Trophoblast cell (in vitro differentiated cells and primary cell): ENCODE measurements around the gene TOMM20.
A peak's percentile ranks its signal among the peaks of the same experiment; 100 is the strongest.

ENCODE experiments used
- DNase-seq, 2 donors: peaks; one replicate each; pipeline ENCODE4 v3.0.0-alpha.2; 2016
- H2AFZ ChIP-seq: 2 replicates; pipeline ENCODE4 v1.6.1; 2013; ENCODE audit warnings: low read length, moderate library complexity, mild to moderate bottlenecking; ENCODE audit not compliant: insufficient read depth, poor library complexity
- H2AK5ac ChIP-seq: 2 replicates; pipeline ENCODE4 v1.6.1; 2013; ENCODE audit warnings: mild to moderate bottlenecking, low read length
- H2BK120ac ChIP-seq: 2 replicates; pipeline ENCODE4 v1.6.1; 2013; ENCODE audit warnings: low read length, mild to moderate bottlenecking, moderate library complexity; ENCODE audit not compliant: insufficient read depth, poor library complexity
- H2BK12ac ChIP-seq: 2 replicates; pipeline ENCODE4 v1.6.1; 2013; ENCODE audit warnings: mild to moderate bottlenecking, low read length, moderate library complexity
- H2BK5ac ChIP-seq: 2 replicates; pipeline ENCODE4 v1.6.1; 2013; ENCODE audit warnings: low read length, low read depth, moderate library complexity, mild to moderate bottlenecking; ENCODE audit not compliant: poor library complexity
- H3K14ac ChIP-seq: 2 replicates; pipeline ENCODE4 v1.6.1; 2013; ENCODE audit warnings: mild to moderate bottlenecking, low read length
- H3K18ac ChIP-seq: 2 replicates; pipeline ENCODE4 v1.6.1; 2013; ENCODE audit warnings: mild to moderate bottlenecking, low read length
- H3K23ac ChIP-seq: 2 replicates; pipeline ENCODE4 v1.6.1; 2013; ENCODE audit warnings: low read length
- H3K27ac ChIP-seq: 2 replicates; pipeline ENCODE4 v1.5.1; 2013; ENCODE audit warnings: low read depth, mild to moderate bottlenecking, inconsistent platforms, low read length, moderate library complexity
- H3K27me3 ChIP-seq: 2 replicates; pipeline ENCODE4 v1.6.1; 2013; ENCODE audit warnings: inconsistent platforms, mild to moderate bottlenecking, low read length, moderate library complexity; ENCODE audit not compliant: insufficient read depth
- H3K36me3 ChIP-seq, 2 experiments: 1 replicate in 1 of 2; 2 replicates in 1 of 2; pipeline ENCODE4 v1.6.1; 2013; ENCODE audit warnings: low read length in 2 of 2, mild to moderate bottlenecking in 2 of 2, moderate library complexity in 1 of 2; ENCODE audit not compliant: insufficient read depth in 2 of 2, control insufficient read depth in 1 of 2
- H3K4ac ChIP-seq: 2 replicates; pipeline ENCODE4 v1.6.1; 2013; ENCODE audit warnings: low read depth, mild to moderate bottlenecking, low read length, moderate library complexity
- H3K4me1 ChIP-seq, 2 experiments: 1 replicate in 1 of 2; 2 replicates in 1 of 2; pipeline ENCODE4 v1.6.1; 2013; ENCODE audit warnings: low read length in 2 of 2, mild to moderate bottlenecking in 2 of 2, moderate library complexity in 1 of 2; ENCODE audit not compliant: insufficient read depth in 2 of 2, control insufficient read depth in 1 of 2
- H3K4me2 ChIP-seq: 2 replicates; pipeline ENCODE4 v1.6.1; 2013; ENCODE audit warnings: inconsistent platforms, mild to moderate bottlenecking, low read length, moderate library complexity
- H3K4me3 ChIP-seq: 2 replicates; pipeline ENCODE4 v1.5.1; 2013; ENCODE audit warnings: mild to moderate bottlenecking, low read depth, low read length, inconsistent platforms
- H3K79me1 ChIP-seq: one replicate; pipeline ENCODE4 v1.6.1; 2013; ENCODE audit warnings: low read length
- H3K79me2 ChIP-seq: 2 replicates; pipeline ENCODE4 v1.6.1; 2013; ENCODE audit warnings: low read length, mild to moderate bottlenecking; ENCODE audit not compliant: control insufficient read depth, insufficient read depth, poor library complexity
- H3K9ac ChIP-seq: 2 replicates; pipeline ENCODE4 v1.6.1; 2013; ENCODE audit warnings: mild to moderate bottlenecking, low read length
- H3K9me3 ChIP-seq: 2 replicates; pipeline ENCODE4 v1.6.1; 2013; ENCODE audit warnings: low read depth, mild to moderate bottlenecking, control low read depth, inconsistent platforms, low read length; ENCODE audit not compliant: insufficient read depth
- H4K12ac ChIP-seq: 2 replicates; pipeline ENCODE4 v1.6.1; 2013; ENCODE audit warnings: low read depth, mild to moderate bottlenecking, low read length, moderate library complexity
- H4K8ac ChIP-seq: 2 replicates; pipeline ENCODE4 v1.6.1; 2013; ENCODE audit warnings: low read depth, mild to moderate bottlenecking, low read length, moderate library complexity
- H4K91ac ChIP-seq: one replicate; pipeline ENCODE4 v1.6.1; 2013; ENCODE audit warnings: low read depth, mild to moderate bottlenecking, low read length, moderate library complexity
- WGBS: extraction: QIAGEN DNeasy Blood & Tissue Kit; methylation state at CpG from one replicate; pipeline ENCODE4 v1.1.7; 2013; ENCODE audit warnings: missing lambda C conversion rate; ENCODE audit not compliant: insufficient read length, insufficient coverage; ENCODE audit errors: extremely low coverage; 5-methylcytosine and 5-hydroxymethylcytosine counted together

TOMM20 gene

DNA sequence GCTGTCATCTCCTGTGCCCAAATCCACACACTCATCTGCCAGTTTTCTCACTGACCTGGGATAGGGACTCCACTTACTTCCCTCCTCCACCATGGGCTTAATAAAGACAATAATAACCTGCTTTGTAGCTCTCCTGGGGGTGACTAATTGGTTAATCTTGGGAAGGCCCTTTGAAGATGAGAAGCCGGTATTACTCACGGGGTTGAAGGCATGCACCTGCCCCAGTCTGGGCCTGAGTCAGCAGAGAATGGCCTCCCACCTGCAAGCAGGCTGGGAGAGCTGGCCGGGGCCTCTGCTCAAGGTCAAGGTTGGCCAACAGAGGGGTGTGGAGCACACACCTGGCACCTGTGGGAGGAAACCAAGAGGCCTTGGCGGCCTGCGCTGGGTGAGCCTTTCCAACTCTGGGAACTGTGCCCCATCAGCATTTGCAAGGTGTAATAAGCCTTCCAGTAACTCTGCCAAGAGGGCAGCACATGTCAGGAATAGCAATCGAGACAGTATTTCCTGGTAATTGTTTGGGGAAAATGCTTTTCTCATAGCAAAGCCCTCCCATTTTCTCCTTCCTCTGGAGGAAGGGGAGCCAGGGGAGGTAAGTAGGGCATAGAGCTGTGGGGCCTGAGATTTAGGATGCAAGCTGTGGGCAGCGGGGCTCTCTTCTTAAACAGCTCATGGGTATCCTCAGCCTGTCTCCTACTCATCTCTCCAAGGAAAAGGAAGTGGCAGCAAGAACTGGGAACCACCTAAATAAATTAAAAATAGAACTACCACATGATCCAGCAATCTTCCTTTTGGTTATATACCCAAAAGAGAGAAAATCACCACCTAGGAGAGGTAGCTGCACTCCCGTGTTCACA is 49.0 kb downstream of the TOMM20 start:
- H3K36me3 ChIP-seq, result no peaks in the 10 kb centered on the region
- peaks cover 14 to 19% of the 10 kb centered on the region in 2 experiments for H3K4me1 ChIP-seq
- no peak overlapping the region for H3K14ac ChIP-seq
- H2AFZ ChIP-seq, result no peak overlapping the region
- H4K91ac ChIP-seq, result no peak overlapping the region
- H4K8ac ChIP-seq, result no peak overlapping the region
- H3K79me1 ChIP-seq, result peaks cover 12% of the 10 kb centered on the region
- H3K27me3 ChIP-seq, result no peaks in the 10 kb centered on the region
- H3K18ac ChIP-seq, result no peak overlapping the region
- no peak overlapping the region for H2BK120ac ChIP-seq
- H3K9me3 ChIP-seq, result no peaks in the 10 kb centered on the region
- DNase-seq, result peak; percentile 76
- H2BK5ac ChIP-seq, result no peak overlapping the region
- peaks cover 2% of the 10 kb centered on the region for H3K79me2 ChIP-seq
- WGBS, result no CpG with 5 or more reads among the region's 8 CpGs
- no peak overlapping the region for H2AK5ac ChIP-seq
- H3K27ac ChIP-seq, result no peak overlapping the region
- H4K12ac ChIP-seq, result no peak overlapping the region
- H3K4me3 ChIP-seq, result no peak overlapping the region
- H3K23ac ChIP-seq, result no peak overlapping the region
- no peak overlapping the region for H3K9ac ChIP-seq
- H3K4me2 ChIP-seq, result no peak overlapping the region
- H3K4ac ChIP-seq, result no peak overlapping the region
- no peak overlapping the region for H2BK12ac ChIP-seq

DNA sequence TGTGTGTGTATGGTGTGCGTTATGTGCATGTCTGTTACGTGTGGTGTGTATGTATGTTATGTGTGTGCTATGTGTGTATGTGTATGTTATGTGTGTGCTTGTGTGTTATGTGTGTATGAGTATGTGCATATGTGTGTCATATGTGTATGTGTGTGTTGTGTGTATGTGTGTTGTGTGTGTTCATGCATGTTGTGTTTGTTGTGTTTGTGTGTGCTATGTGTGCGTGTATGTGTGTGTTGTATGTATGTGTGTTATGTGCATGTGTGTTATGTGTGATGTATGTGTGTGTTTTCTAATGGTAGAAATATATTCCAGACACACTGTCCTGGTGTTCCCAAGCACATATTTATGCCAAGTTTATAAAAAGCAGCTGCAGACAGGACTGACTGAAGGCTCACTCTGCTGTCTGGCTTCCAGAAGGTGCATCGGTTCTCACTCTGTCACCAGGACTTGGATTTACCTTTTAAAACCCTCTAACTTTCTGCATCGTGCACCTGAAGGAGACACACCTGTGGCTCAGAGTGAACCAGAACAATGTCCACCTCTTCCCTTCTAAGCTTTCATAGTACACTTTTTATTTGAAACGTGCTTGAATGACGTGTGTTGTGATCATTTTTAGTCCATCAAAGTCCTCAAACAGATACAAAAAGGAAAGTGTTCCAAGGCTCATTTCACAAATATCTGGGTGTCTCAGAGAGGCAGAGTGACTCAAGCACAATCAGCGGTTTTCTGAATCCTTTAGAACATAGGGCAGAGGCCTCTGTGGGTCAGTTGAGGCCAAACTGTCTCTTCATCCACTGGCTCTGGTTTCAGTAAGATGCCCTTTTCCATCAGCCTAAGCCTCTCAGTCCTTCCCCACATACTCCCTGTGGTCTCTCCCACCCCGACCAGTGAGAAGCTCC is 49.9 kb downstream of the TOMM20 start:
- 100% methylated on average over 1 of the region's 9 CpGs for WGBS
- Histone ChIP-seq H2BK12ac (no peak overlapping the region), H3K79me2 (peaks cover 2% of the 10 kb centered on the region), H3K27ac (no peak overlapping the region), H3K27me3 (no peaks in the 10 kb centered on the region), H2AFZ (no peak overlapping the region), H3K79me1 (peaks cover 12% of the 10 kb centered on the region), H3K18ac (no peak overlapping the region), H3K14ac (no peak overlapping the region), H4K8ac (no peak overlapping the region), H3K23ac (peak overlapping the region; percentile 1), H3K36me3 (no peaks in the 10 kb centered on the region), H2BK5ac (no peak overlapping the region), H4K12ac (no peak overlapping the region), H3K4me2 (no peak overlapping the region), H4K91ac (no peak overlapping the region), H2AK5ac (no peak overlapping the region), H3K4me1 (peaks cover 16 to 23% of the 10 kb centered on the region in 2 experiments), H3K9me3 (no peaks in the 10 kb centered on the region), H3K4ac (no peak overlapping the region), H3K9ac (no peak overlapping the region), H3K4me3 (no peak overlapping the region), H2BK120ac (no peak overlapping the region)
- DNase-seq, result no peak

GRCh38 chr1:235077571-235078479 is 50.8 kb downstream of the TOMM20 start:
- H3K4ac ChIP-seq, result no peak overlapping the region
- H3K14ac ChIP-seq, result no peak overlapping the region
- no peak overlapping the region for H3K9ac ChIP-seq
- H4K8ac ChIP-seq, result no peak overlapping the region
- H3K36me3 ChIP-seq, result no peaks in the 10 kb centered on the region
- H2BK12ac ChIP-seq, result peak overlapping the region; percentile 25
- H3K4me1 ChIP-seq, result peaks cover 10 to 20% of the 10 kb centered on the region in 2 experiments
- DNase-seq, result peak in 1 of 2 donors; percentile 22
- no peak overlapping the region for H4K12ac ChIP-seq
- H3K18ac ChIP-seq, result no peak overlapping the region
- no peaks in the 10 kb centered on the region for H3K79me2 ChIP-seq
- no peaks in the 10 kb centered on the region for H3K27me3 ChIP-seq
- peaks cover 6% of the 10 kb centered on the region for H3K79me1 ChIP-seq
- no peaks in the 10 kb centered on the region for H3K9me3 ChIP-seq
- H3K4me3 ChIP-seq, result no peak overlapping the region
- H2BK120ac ChIP-seq, result no peak overlapping the region
- no peak overlapping the region for H2AK5ac ChIP-seq
- no peak overlapping the region for H4K91ac ChIP-seq
- no peak overlapping the region for H2BK5ac ChIP-seq
- H3K4me2 ChIP-seq, result no peak overlapping the region
- H2AFZ ChIP-seq, result no peak overlapping the region
- no CpG with 5 or more reads among the region's 15 CpGs for WGBS
- no peak overlapping the region for H3K27ac ChIP-seq
- peak overlapping the region; percentile 1 for H3K23ac ChIP-seq

- Histone ChIP-seq H3K79me2 (no peaks in the 10 kb centered on the region), H3K23ac (no peak overlapping the region), H3K9ac (no peak overlapping the region), H3K79me1 (peaks cover 6% of the 10 kb centered on the region), H3K27me3 (no peaks in the 10 kb centered on the region), H4K91ac (no peak overlapping the region), H4K8ac (no peak overlapping the region), H3K4me3 (no peak overlapping the region), H2BK120ac (no peak overlapping the region), H2AFZ (no peak overlapping the region), H3K36me3 (no peaks in the 10 kb centered on the region), H3K18ac (no peak overlapping the region), H4K12ac (no peak overlapping the region), H2BK5ac (no peak overlapping the region), H2BK12ac (peak overlapping the region; percentile 25), H3K4me2 (no peak overlapping the region), H3K27ac (no peak overlapping the region), H3K14ac (no peak overlapping the region), H3K9me3 (no peaks in the 10 kb centered on the region), H3K4ac (no peak overlapping the region), H2AK5ac (no peak overlapping the region), H3K4me1 (peaks cover 10 to 19% of the 10 kb centered on the region in 2 experiments)
- no peak for DNase-seq
- WGBS, result no CpG with 5 or more reads among the region's 1 CpG
Observed at GRCh38 chr1:235077163-235077540, 51.5 kb downstream of the TOMM20 start.
